HFF-Myc (cell line): ENCODE measurements around the gene ARL13A.
"Not testable (repeated sequence)": the region's sequence is repeated elsewhere in the genome, so short reads cannot be mapped to it uniquely, and the experiment has no call there.

Experiments used
- DNase-seq: peaks from one replicate; pipeline ENCODE4 v3.0.0-alpha.2; 2011; ENCODE audit warnings: low read depth; ENCODE audit errors: extremely low read depth
- H3K4me3 ChIP-seq: replicated peaks from 2 replicates; pipeline ENCODE4 v1.5.1; 2011; ENCODE audit warnings: low read depth, mild to moderate bottlenecking, control low read depth, low read length
- TF ChIP-seq, protein P1 (sequence below): IDR thresholded peaks from 2 replicates; pipeline ENCODE4 v1.5.1; 2012; ENCODE audit warnings: mild to moderate bottlenecking, low read depth, low read length, control low read depth; ENCODE audit errors: missing control alignments

The ARL13A gene

DNA sequence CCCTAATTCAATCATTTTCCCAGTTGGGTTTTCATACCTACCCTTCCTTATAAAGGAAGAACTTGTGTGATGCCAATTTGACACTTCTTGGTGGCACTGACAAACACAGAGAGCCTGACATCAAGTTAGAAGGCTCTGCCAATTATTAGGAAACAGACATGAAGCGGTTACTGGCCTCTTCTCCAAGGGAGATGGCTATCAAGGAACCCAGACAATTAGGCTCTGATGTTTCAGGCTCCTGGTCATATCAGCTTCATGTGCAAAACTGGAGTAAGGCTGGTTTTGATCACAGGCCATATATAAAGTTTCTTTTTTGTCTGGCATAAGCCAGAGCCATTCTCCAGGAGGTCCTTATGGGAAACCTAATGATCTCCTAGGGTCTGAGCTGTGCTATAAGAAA lies 428 bp downstream of the ARL13A start:
- H3K4me3 ChIP-seq, result no peak overlapping the region

DNA sequence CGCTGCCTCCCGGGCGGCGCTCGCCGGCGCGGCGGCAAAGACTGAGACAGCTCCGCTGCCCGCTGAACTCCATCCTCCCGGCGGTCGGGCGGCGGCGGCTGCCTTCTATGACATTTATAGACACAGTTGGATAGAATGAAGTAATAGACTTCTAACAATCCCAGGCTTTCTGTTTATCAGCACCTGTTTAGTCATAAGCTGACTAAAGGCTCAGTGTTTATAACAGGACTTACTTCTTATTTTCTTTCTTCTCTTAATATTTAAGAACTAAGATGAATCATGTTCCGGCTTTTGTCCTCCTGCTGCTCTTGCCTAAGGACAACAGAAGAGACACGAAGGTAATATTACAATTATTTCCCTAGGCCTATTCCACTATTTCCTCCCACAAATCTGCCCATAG lies 3.9 kb downstream of the ARL13A start:
- H3K4me3 ChIP-seq, result no peak overlapping the region
- no peak for DNase-seq
- TF ChIP-seq, protein P1, sequence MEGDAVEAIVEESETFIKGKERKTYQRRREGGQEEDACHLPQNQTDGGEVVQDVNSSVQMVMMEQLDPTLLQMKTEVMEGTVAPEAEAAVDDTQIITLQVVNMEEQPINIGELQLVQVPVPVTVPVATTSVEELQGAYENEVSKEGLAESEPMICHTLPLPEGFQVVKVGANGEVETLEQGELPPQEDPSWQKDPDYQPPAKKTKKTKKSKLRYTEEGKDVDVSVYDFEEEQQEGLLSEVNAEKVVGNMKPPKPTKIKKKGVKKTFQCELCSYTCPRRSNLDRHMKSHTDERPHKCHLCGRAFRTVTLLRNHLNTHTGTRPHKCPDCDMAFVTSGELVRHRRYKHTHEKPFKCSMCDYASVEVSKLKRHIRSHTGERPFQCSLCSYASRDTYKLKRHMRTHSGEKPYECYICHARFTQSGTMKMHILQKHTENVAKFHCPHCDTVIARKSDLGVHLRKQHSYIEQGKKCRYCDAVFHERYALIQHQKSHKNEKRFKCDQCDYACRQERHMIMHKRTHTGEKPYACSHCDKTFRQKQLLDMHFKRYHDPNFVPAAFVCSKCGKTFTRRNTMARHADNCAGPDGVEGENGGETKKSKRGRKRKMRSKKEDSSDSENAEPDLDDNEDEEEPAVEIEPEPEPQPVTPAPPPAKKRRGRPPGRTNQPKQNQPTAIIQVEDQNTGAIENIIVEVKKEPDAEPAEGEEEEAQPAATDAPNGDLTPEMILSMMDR, result no peak

More for the DNA sequence above, 428 bp downstream of the ARL13A start:
- DNase-seq, result no peak
- TF ChIP-seq, protein P1, result no peak

DNA sequence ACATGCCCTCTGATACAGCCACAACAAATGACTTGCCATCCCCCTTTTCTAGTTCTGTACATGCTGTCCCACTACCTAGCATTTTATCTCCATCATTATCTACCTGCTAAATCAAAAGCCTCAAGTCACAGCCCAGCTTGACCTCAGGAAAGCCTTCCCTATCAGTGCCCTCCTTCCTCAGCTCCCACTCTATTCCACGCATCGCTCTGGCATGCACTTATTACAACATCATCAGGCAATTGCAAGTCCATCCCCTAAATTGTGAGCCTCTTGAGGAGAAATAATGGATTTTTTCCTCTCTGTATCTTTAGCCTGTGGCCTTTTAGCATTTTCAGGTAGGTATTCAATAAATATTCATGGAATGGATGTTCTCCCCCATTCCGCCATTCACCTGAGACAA lies 5.7 kb downstream of the ARL13A start:
- no peak overlapping the region for H3K4me3 ChIP-seq
- no peak for DNase-seq
- TF ChIP-seq, protein P1, result no peak

DNA sequence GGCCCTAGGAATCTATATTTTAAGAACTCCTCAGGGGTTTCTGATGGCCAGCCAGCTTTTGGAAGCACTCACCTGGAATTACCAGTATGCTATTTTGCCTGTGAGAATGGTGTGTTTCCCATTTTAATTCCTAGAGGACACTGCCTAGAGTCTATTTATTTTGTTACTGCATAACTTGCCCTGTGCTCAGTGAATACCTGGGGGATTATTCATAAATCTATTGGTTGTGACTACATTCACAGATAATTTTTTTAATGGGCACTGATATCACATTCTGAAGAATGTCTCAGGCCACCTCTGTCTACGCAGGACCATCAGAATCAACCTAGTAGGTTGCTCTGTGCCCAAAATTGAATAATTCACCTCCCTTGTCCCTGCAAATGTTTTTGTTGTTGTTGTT lies 6.7 kb downstream of the ARL13A start:
- H3K4me3 ChIP-seq, result no peak overlapping the region
- TF ChIP-seq, protein P1, result no peak
- no peak for DNase-seq

DNA sequence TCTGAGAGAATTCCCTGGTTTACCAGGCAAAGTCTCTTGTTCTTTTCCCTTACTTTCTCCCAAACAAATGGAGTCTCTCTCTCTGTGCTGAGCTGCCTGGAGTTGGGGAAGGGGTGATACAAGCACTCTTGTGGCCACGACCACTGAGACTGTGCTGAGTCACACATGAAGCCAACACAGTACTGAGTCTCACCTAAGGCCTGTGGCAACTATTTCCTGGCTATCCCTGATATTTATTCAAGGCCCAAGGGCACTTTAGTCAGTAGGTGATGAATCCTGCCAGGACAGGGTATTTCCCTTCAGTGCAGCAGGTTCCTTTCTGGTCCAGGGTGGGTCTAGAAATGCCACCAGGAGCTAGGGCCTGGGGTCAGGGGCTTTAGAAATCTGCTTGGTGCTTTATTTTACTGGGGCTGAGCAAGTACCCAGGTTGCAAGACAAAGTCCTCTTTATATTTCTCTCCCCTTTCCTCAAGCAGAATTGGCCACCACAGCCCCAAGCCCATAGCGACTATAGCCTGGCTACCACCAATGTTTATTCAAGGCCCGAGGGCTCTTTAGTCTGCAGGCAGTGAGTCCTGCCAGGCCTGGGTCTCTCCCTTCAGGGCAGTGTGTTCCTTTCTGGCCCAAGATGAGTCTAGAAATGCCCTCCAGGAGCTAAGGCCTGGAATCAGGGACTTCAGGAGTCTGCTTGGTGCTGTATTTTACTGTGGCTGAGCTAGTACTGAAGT lies 10.5 kb downstream of the ARL13A start:
- no peak for DNase-seq

DNA sequence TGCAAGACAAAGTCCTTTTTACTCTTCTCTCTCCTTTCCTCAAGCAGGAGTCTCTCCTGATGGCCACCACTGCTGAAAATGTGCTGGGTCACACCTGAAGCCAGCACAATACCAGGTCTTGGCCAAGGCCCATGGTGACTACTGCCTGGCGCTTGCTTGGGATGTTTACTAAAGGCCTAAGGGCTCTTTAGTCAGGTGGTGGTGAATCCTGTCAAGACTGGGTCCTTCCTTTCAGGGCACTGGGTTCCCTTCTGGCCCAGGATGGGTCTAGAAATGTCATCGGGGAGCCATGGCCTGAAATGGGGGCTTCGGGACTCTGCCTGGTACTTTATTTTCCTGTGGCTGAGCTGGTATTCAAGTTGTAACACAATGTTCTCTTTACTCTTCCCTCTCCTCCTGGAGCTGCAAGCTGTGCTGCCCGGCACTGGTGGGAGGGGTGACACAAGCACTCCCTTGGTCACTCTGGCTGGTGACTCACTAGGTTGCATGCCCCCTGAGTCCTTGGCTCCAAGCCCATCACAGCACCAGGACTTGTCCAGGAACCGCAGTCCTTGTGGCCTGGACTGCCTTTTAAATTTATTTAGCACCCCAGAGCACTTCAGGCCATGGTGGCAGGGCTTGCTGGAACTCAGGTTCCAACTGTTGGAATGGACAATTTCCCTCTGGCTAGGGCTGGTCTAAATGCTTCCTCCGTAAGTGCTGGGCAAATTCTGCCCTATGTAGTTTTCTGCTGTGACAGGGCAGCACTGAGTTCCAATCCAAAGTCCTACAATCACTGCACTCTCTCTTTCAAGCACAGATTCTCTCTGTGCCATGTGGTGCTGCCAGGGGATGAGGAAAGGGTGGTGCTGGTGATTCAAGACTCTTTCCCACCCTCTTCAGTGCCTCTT lies 11.3 kb downstream of the ARL13A start:
- H3K4me3 ChIP-seq, result no peak overlapping the region
- TF ChIP-seq, protein P1, result no peak
- no peak for DNase-seq

More for the DNA sequence above, 10.5 kb downstream of the ARL13A start:
- TF ChIP-seq, protein P1, result no peak
- no peak overlapping the region for H3K4me3 ChIP-seq

DNA sequence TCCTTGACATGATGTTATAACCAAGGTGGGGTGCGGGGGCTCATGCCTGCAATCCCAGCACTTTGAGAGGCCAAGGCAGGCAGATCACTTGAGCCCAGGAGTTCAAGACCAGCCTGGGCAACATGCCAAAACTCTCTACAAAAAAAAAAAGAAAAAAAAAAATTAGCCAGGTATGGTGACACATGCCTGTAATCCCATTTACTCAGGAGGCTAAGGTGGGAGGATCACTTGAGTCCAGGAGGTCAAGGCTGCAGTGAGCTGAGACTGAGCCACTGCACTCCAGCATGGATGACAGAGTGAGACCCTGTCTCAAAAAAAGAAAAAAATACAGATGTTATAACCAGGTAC lies 12.0 kb downstream of the ARL13A start:
- H3K4me3 ChIP-seq, DNase-seq: not testable (repeated sequence)
